Measurements from ENCODE around the gene TCF4. TPM values are rescaled to one million over a fixed set of nuclear protein-coding genes. Genes with fewer than 3 reads are reported as not detected.

Gene TCF4
- total RNA-seq, 6 donors from 2014 or later, result 70.6 to 115 (median 92.4) TPM

DNA sequence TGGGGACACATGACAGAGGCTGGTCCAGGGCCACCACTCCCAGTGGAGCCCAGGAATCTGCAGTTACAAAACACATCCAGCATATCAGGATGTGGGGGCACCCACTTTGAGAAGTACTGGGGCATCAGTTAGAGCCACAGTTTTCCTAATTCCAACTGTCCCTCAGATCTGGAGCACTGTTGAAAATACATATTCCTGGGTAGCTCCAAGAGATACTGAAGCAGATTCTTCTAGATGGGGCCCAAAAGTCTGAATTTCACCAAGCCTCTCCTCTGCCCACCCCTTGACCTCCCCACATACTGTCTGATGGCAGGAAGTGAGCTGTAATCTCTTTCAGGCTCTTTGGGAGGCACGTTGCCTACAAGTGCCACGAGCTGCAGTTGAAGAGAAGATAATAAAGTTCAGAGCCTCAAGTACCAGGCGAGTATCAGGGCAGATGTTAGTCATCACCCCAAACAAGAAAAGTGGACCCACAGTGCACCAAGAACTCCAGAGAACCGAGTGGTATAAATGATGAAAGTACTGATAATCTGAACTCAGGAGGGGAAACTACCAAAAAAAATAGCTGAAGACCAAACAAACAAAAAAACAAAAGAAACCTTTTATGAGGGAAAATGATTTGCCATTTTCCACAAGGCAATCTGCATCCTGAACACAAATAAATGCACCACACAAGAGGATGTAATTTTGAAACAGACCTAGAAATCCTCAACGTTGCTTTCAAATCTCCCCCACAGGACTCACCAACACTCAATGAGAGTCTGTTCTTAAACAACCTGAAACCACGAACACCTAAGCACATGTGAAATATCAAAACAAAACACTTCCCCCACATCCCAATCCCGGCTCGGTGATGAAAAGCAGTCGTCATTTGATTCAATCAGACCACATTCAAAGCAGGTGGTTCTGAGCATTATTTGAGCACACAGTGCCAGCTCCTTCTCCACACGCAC, 98.7 kb downstream of the TCF4 start:
- Histone ChIP-seq H3K9me3 (no peaks in the 10 kb centered on the region), H3K4me3 (no peak overlapping the region), H3K27me3 (no peaks in the 10 kb centered on the region), H3K4me1 (peaks cover 0 to 21% (median 13%) of the 10 kb centered on the region in 4 donors), H3K27ac (peak overlapping the region in 1 of 4 donors; percentile 24), H3K36me3 (no peaks in the 10 kb centered on the region)
- ATAC-seq (ENCODE audit: low FRiP score in 2 of 2), result no peak
- no peak for DNase-seq
- 32 to 35% methylated on average over 10 of the region's 10 CpGs for WGBS, 2 donors
- no peak for TF ChIP-seq POLR2A (IDR thresholded peaks at IDR 0.05)
- no peak for TF ChIP-seq EP300 (IDR thresholded peaks at IDR 0.05)
- TF ChIP-seq, protein P1, sequence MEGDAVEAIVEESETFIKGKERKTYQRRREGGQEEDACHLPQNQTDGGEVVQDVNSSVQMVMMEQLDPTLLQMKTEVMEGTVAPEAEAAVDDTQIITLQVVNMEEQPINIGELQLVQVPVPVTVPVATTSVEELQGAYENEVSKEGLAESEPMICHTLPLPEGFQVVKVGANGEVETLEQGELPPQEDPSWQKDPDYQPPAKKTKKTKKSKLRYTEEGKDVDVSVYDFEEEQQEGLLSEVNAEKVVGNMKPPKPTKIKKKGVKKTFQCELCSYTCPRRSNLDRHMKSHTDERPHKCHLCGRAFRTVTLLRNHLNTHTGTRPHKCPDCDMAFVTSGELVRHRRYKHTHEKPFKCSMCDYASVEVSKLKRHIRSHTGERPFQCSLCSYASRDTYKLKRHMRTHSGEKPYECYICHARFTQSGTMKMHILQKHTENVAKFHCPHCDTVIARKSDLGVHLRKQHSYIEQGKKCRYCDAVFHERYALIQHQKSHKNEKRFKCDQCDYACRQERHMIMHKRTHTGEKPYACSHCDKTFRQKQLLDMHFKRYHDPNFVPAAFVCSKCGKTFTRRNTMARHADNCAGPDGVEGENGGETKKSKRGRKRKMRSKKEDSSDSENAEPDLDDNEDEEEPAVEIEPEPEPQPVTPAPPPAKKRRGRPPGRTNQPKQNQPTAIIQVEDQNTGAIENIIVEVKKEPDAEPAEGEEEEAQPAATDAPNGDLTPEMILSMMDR (IDR thresholded peaks at IDR 0.05), result no peak
- TF ChIP-seq POLR2AphosphoS5 (IDR thresholded peaks at IDR 0.05), result no peak

DNA sequence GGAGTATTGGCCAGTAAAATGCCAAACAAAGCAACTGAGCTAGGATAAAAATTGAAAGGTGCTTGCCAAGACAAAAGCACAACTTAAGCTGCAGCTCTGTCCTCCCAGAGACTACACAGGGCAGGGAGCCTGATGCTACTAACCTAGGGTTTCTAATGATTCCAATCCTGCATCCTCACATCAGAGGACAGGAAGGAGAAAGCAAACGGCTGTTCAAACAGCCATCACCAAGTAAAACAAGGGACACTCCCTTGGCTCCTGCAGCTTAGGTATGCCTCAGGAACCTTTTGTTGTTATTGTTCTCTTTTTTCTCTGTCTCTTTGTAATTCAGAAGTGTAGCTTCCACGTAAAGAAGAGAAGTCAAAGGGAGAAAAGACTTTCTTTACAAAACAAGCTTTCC, 99.5 kb downstream of the TCF4 start:
- Histone ChIP-seq H3K4me3 (no peak overlapping the region), H3K27me3 (no peaks in the 10 kb centered on the region), H3K27ac (no peak overlapping the region), H3K36me3 (no peaks in the 10 kb centered on the region), H3K9me3 (no peaks in the 10 kb centered on the region), H3K4me1 (peaks cover 0 to 21% (median 13%) of the 10 kb centered on the region in 4 donors)
- TF ChIP-seq EP300 (IDR thresholded peaks at IDR 0.05) (no peak), POLR2A (IDR thresholded peaks at IDR 0.05) (no peak), POLR2AphosphoS5 (IDR thresholded peaks at IDR 0.05) (no peak)
- TF ChIP-seq, protein P1 (IDR thresholded peaks at IDR 0.05), result no peak
- ATAC-seq (ENCODE audit: low FRiP score in 2 of 2), result no peak
- DNase-seq, result no peak
- 34% methylated on average over 2 of the region's 2 CpGs for WGBS, 2 donors

DNA sequence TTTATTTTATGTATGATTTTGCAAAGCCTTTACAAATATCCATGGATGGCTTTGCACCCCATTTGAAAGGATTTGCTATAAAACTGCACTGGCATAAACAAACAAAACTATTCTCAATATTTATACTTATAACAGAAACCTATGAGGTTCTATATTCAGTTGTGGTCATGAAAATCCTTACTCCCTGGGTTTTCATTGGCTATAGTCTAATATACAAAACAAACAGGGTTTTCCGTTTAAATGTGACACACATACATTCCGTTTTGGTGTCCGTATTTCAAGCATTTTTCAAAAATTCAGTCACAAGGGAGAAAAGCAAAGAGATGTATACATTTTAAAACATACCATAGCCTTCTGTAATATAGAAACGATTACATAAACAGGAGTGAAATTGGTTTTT, 100.0 kb downstream of the TCF4 start:
- no peak for TF ChIP-seq EP300 (IDR thresholded peaks at IDR 0.05)
- TF ChIP-seq POLR2AphosphoS5 (IDR thresholded peaks at IDR 0.05), result no peak
- no peak for TF ChIP-seq POLR2A (IDR thresholded peaks at IDR 0.05)
- TF ChIP-seq, protein P1 (IDR thresholded peaks at IDR 0.05), result no peak
- no peak for DNase-seq
- no peaks in the 10 kb centered on the region for H3K27me3 ChIP-seq
- peaks cover 0 to 21% (median 13%) of the 10 kb centered on the region in 4 donors for H3K4me1 ChIP-seq
- H3K4me3 ChIP-seq, result no peak overlapping the region
- no peaks in the 10 kb centered on the region for H3K9me3 ChIP-seq
- no peak overlapping the region for H3K27ac ChIP-seq
- no peaks in the 10 kb centered on the region for H3K36me3 ChIP-seq
- 79 to 80% methylated on average over 4 of the region's 4 CpGs for WGBS, 2 donors
- no peak for ATAC-seq (ENCODE audit: low FRiP score in 2 of 2)

DNA sequence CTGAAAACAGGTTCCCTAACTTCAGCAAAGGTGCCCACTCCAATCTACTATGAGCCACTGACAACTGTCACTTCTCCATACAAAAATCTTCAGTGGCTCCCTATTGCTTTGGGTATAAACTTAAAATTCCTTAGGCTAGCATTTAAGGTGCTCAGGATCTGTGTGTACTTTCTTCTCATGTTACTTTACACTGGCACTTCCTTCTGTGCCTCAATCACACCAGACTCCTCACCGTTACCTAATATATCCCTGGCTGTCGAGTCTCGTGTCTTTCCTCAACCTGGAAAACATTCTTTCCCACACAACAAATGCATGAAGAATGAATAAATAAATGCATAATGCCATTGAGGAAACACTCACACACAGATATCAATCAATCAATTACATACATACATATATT, 101.1 kb downstream of the TCF4 start:
- H3K36me3 ChIP-seq, result no peaks in the 10 kb centered on the region
- no peaks in the 10 kb centered on the region for H3K27me3 ChIP-seq
- H3K4me3 ChIP-seq, result no peak overlapping the region
- H3K4me1 ChIP-seq, result peaks cover 0 to 21% (median 13%) of the 10 kb centered on the region in 4 donors
- WGBS, 2 donors, result 80 to 89% methylated on average over 3 of the region's 3 CpGs
- H3K27ac ChIP-seq, result no peak overlapping the region
- no peak for ATAC-seq (ENCODE audit: low FRiP score in 2 of 2)
- no peak for TF ChIP-seq POLR2AphosphoS5 (IDR thresholded peaks at IDR 0.05)
- TF ChIP-seq, protein P1 (IDR thresholded peaks at IDR 0.05), result no peak
- TF ChIP-seq POLR2A (IDR thresholded peaks at IDR 0.05), result no peak
- TF ChIP-seq EP300 (IDR thresholded peaks at IDR 0.05), result no peak
- DNase-seq, result no peak
- H3K9me3 ChIP-seq, result no peaks in the 10 kb centered on the region

Data from upper lobe of left lung (tissue), 6 donors.